Left hindlimb (tissue), 1 donor: Measurements from ENCODE around the gene TNXB.
"Not testable (repeated sequence)": the region's sequence is repeated elsewhere in the genome, so short reads cannot be mapped to it uniquely, and the experiment has no call there.

Experiments used
- DNase-seq: peaks from one replicate; pipeline ENCODE4 v3.0.0-alpha.2; 2018

Gene TNXB

GRCh38 chr6:32112431-32112980, 3.4 kb upstream of the TNXB start:
- DNase-seq, result peak; percentile 91

- no peak for DNase-seq
Measured at GRCh38 chr6:32111424-32112066, 2.4 kb upstream of the TNXB start.

- no peak for DNase-seq
Measured at GRCh38 chr6:32110632-32111031, 1.5 kb upstream of the TNXB start.

GRCh38 chr6:32109765-32110160, 625 bp upstream of the TNXB start:
- no peak for DNase-seq

- no peak for DNase-seq
Measured at GRCh38 chr6:32108727-32109113, 418 bp downstream of the TNXB start.

- peak; percentile 90 for DNase-seq
Measured at GRCh38 chr6:32108094-32108627, 977 bp downstream of the TNXB start.

- no peak for DNase-seq
Measured at GRCh38 chr6:32107406-32107805, 1.7 kb downstream of the TNXB start.

- DNase-seq, result no peak
Measured at GRCh38 chr6:32105433-32105832, 3.7 kb downstream of the TNXB start.

- no peak for DNase-seq
Measured at GRCh38 chr6:32102255-32102654, 6.9 kb downstream of the TNXB start.

- DNase-seq, result not testable (repeated sequence)
Measured at GRCh38 chr6:32100251-32100650, 8.9 kb downstream of the TNXB start.

- no peak for DNase-seq
Measured at GRCh38 chr6:32097364-32097763, 11.8 kb downstream of the TNXB start.

GRCh38 chr6:32096394-32097258, 12.5 kb downstream of the TNXB start:
- DNase-seq, result no peak

- DNase-seq, result no peak
Measured at GRCh38 chr6:32096087-32096393, 13.1 kb downstream of the TNXB start.

- DNase-seq, result no peak
Measured at GRCh38 chr6:32095338-32096086, 13.6 kb downstream of the TNXB start.

- no peak for DNase-seq
Measured at GRCh38 chr6:32092760-32093497, 16.2 kb downstream of the TNXB start.

- DNase-seq, result peak; percentile 18
Measured at GRCh38 chr6:32089082-32089828, 19.9 kb downstream of the TNXB start.

- DNase-seq, result peak; percentile 22
Measured at GRCh38 chr6:32088487-32089049, 20.6 kb downstream of the TNXB start.

- peak; percentile 85 for DNase-seq
Measured at GRCh38 chr6:32087574-32088486, 21.3 kb downstream of the TNXB start.

- DNase-seq, result peak; percentile 39
Measured at GRCh38 chr6:32086661-32087573, 22.2 kb downstream of the TNXB start.
